ENCODE results near the gene HECTD1. TPM values are rescaled to one million over a fixed set of nuclear protein-coding genes. Genes with fewer than 3 reads are reported as not detected.
"Not testable (repeated sequence)": the region's sequence is repeated elsewhere in the genome, so short reads cannot be mapped to it uniquely, and the experiment has no call there.

Gene HECTD1
- total and polyA plus RNA-seq, 2 donors = 66.8 to 364 TPM

DNA sequence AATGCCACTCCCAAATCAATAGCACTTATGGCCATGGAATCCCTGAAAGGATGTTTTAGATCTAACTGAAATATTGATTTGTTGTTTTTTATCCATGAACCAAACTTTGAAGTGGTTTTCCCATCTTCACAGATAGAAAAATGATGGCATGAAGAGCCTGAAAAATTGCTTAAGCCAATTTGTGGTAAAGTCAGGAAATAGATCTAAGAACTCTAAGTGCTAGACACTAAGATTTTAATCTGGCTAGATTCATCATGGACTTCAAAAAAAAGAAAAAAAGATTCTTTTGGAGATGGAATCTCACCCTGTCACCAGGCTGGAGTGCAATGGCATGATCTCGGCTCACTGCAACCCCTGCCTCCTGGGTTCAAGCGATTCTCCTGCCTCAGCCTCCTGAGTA lies 136.4 kb downstream of the HECTD1 start:
- DNase-seq (ENCODE audit: extremely low spot score) = no peak
- H3K27ac ChIP-seq (ENCODE audit: low read depth) = no peak overlapping the region
- no peaks in the 10 kb centered on the region for H3K4me1 ChIP-seq (ENCODE audit: insufficient read depth)
- no peak overlapping the region for H3K4me3 ChIP-seq (ENCODE audit: low read depth, low read length)
- WGBS = 97% methylated on average over 2 of the region's 2 CpGs
- H3K36me3 ChIP-seq (ENCODE audit: insufficient read depth) = no peaks in the 10 kb centered on the region

- WGBS = 96% methylated on average over 5 of the region's 5 CpGs
- H3K36me3 ChIP-seq (ENCODE audit: insufficient read depth) = no peaks in the 10 kb centered on the region
- no peak for DNase-seq (ENCODE audit: extremely low spot score)
These were observed 137.2 kb downstream of the HECTD1 start for GRCh38 chr14:31070431-31070830.

DNA sequence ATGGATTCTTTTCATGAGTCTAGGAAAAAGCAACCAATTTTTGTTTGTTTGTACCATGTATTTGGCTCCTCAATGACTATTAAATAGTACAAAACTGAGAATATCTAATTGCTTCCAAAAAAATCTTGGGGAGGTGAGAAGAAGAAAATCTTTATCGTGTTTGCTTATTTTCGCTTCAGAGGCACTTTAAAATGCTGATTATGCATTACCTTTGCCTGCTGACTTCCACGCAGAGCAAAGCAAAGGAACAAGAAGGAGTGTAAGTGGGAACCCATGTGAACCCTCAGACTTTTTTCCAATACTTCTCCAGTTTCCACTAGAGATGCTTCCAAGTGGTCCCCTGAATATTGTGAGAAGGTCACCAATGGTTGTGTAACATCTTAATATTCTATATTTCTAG lies 138.2 kb downstream of the HECTD1 start:
- no peaks in the 10 kb centered on the region for H3K36me3 ChIP-seq (ENCODE audit: insufficient read depth)
- 93% methylated on average over 3 of the region's 3 CpGs for WGBS
- H3K4me3 ChIP-seq (ENCODE audit: low read depth, low read length) = no peak overlapping the region
- no peaks in the 10 kb centered on the region for H3K4me1 ChIP-seq (ENCODE audit: insufficient read depth)
- no peak for DNase-seq (ENCODE audit: extremely low spot score)
- H3K27ac ChIP-seq (ENCODE audit: low read depth) = no peak overlapping the region

More at GRCh38 chr14:31070431-31070830, 137.2 kb downstream of the HECTD1 start:
- Histone ChIP-seq H3K4me1 (ENCODE audit: insufficient read depth) (no peaks in the 10 kb centered on the region), H3K27ac (ENCODE audit: low read depth) (no peak overlapping the region), H3K4me3 (ENCODE audit: low read depth, low read length) (no peak overlapping the region)

DNA sequence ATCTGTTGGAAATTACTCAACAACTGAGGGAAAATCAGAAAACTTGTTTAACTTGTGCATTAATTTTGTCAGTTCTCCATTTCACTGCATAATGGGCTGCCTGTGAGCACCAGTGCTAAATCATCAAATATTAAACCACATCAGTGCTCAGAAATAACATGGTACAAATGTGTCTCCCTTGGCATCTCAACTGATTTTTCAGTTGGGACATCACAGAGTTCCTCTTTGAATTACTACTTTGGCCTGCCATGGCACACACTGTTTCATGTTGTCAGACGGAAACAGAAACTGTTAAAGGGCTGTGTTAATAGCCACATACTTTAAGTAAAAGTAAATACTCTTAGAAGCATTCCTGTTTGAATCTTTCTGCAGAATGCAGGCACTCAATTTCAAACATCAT lies 139.4 kb downstream of the HECTD1 start:
- H3K4me3 ChIP-seq (ENCODE audit: low read depth, low read length) = no peak overlapping the region
- H3K36me3 ChIP-seq (ENCODE audit: insufficient read depth) = no peaks in the 10 kb centered on the region
- no peaks in the 10 kb centered on the region for H3K4me1 ChIP-seq (ENCODE audit: insufficient read depth)
- 87% methylated on average over 1 of the region's 1 CpG for WGBS
- DNase-seq (ENCODE audit: extremely low spot score) = no peak
- H3K27ac ChIP-seq (ENCODE audit: low read depth) = no peak overlapping the region

GRCh38 chr14:31062908-31063307 lies 144.7 kb downstream of the HECTD1 start:
- H3K4me1 ChIP-seq (ENCODE audit: insufficient read depth); H3K27ac ChIP-seq (ENCODE audit: low read depth); H3K36me3 ChIP-seq (ENCODE audit: insufficient read depth); DNase-seq (ENCODE audit: extremely low spot score); H3K4me3 ChIP-seq (ENCODE audit: low read depth, low read length): not testable (repeated sequence)
- WGBS = 88% methylated on average over 8 of the region's 8 CpGs

DNA sequence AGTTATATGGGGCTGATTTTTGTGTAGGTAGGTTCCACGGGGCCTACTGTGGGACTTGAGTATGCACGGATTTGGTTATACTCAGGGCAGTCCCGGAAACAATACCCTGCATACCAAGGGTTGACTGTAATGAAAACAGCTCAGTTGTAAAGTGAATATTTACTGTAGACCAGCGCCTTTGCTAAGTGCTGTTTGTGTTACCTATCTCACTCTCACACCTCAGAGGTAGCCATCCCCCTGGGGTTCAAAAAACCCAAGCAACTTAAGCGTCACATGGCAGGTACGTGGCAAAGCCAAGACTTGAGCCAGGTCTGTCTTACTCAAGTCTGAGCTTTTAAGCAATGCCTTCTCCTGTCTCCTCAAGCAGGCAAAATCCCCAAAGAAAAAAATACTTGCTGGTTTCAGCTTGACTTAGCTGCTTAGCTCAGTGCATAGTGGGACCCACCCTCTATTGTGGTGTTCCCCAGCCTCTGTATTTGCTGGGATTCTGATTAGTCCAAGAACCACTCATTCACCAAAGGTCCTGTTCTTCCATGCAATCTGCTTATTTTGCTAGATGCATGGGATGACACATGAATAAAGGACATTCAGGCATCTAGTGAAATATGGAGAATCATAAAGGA lies 147.2 kb downstream of the HECTD1 start:
- no peak overlapping the region for H3K27ac ChIP-seq (ENCODE audit: low read depth)
- 83% methylated on average over 6 of the region's 6 CpGs for WGBS
- H3K36me3 ChIP-seq (ENCODE audit: insufficient read depth) = no peaks in the 10 kb centered on the region
- no peak for DNase-seq (ENCODE audit: extremely low spot score)
- H3K4me1 ChIP-seq (ENCODE audit: insufficient read depth) = peaks cover 1% of the 10 kb centered on the region
- H3K4me3 ChIP-seq (ENCODE audit: low read depth, low read length) = no peak overlapping the region

GRCh38 chr14:31059152-31059924 lies 148.3 kb downstream of the HECTD1 start:
- peaks cover 1% of the 10 kb centered on the region for H3K4me1 ChIP-seq (ENCODE audit: insufficient read depth)
- DNase-seq (ENCODE audit: extremely low spot score) = no peak
- H3K27ac ChIP-seq (ENCODE audit: low read depth) = no peak overlapping the region
- 53% methylated on average over 1 of the region's 1 CpG for WGBS
- no peak overlapping the region for H3K4me3 ChIP-seq (ENCODE audit: low read depth, low read length)
- no peaks in the 10 kb centered on the region for H3K36me3 ChIP-seq (ENCODE audit: insufficient read depth)

DNA sequence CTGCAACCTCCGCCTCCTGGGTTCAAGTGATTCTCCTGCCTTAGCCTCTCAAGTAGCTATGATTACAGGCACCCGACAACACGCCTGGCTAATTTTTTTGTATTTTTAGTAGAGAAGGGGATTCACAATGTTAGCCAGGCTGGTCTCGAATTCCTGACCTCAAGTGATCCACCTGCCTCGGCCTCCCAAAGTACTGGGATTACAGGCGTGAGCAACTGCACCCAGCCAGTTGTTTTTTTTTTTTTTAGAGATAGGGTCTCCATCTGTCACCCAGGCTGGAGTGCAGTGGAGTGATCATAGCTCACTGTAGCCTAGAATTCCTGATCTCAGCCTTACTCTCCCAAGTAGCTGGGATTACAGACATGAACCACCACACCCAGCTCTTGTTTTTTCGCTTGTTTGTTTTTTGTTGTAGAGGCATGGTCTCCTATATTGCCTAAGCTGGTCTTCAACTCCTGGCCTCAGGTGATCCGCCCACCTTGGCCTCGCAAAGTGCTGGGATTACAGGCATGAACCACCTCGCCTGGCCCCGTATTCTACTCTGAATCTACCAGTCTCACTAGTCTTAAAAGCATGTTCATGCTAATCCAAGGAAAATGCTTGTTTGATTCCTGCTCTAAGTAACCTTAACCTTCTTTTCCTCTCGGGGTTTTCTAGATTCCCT lies 149.8 kb downstream of the HECTD1 start:
- Histone ChIP-seq H3K36me3 (ENCODE audit: insufficient read depth) (no peaks in the 10 kb centered on the region), H3K4me3 (ENCODE audit: low read depth, low read length) (no peak overlapping the region), H3K27ac (ENCODE audit: low read depth) (no peak overlapping the region), H3K4me1 (ENCODE audit: insufficient read depth) (peaks cover 1% of the 10 kb centered on the region)
- WGBS = 96% methylated on average over 12 of the region's 12 CpGs
- DNase-seq (ENCODE audit: extremely low spot score) = no peak

GRCh38 chr14:31057035-31057434 lies 150.6 kb downstream of the HECTD1 start:
- no peak for DNase-seq (ENCODE audit: extremely low spot score)
- Histone ChIP-seq H3K4me3 (ENCODE audit: low read depth, low read length) (no peak overlapping the region), H3K36me3 (ENCODE audit: insufficient read depth) (no peaks in the 10 kb centered on the region), H3K27ac (ENCODE audit: low read depth) (no peak overlapping the region), H3K4me1 (ENCODE audit: insufficient read depth) (peaks cover 1% of the 10 kb centered on the region)
- WGBS = 87% methylated on average over 1 of the region's 1 CpG

GRCh38 chr14:31052905-31053586 lies 154.5 kb downstream of the HECTD1 start:
- H3K27ac ChIP-seq (ENCODE audit: low read depth); H3K4me1 ChIP-seq (ENCODE audit: insufficient read depth); H3K4me3 ChIP-seq (ENCODE audit: low read depth, low read length); DNase-seq (ENCODE audit: extremely low spot score); H3K36me3 ChIP-seq (ENCODE audit: insufficient read depth): not testable (repeated sequence)
- 53% methylated on average over 9 of the region's 9 CpGs for WGBS

GRCh38 chr14:31051511-31051910 lies 156.1 kb downstream of the HECTD1 start:
- H3K27ac ChIP-seq (ENCODE audit: low read depth) = no peak overlapping the region
- H3K4me1 ChIP-seq (ENCODE audit: insufficient read depth) = peaks cover 2% of the 10 kb centered on the region
- no peaks in the 10 kb centered on the region for H3K36me3 ChIP-seq (ENCODE audit: insufficient read depth)
- DNase-seq (ENCODE audit: extremely low spot score) = no peak
- WGBS = 76% methylated on average over 4 of the region's 4 CpGs
- H3K4me3 ChIP-seq (ENCODE audit: low read depth, low read length) = no peak overlapping the region

- no peaks in the 10 kb centered on the region for H3K36me3 ChIP-seq (ENCODE audit: insufficient read depth)
- H3K27ac ChIP-seq (ENCODE audit: low read depth) = no peak overlapping the region
- WGBS = 92% methylated on average over 7 of the region's 7 CpGs
These were observed 156.6 kb downstream of the HECTD1 start for GRCh38 chr14:31051023-31051422.

More at GRCh38 chr14:31051023-31051422, 156.6 kb downstream of the HECTD1 start:
- H3K4me1 ChIP-seq (ENCODE audit: insufficient read depth) = peaks cover 2% of the 10 kb centered on the region
- no peak overlapping the region for H3K4me3 ChIP-seq (ENCODE audit: low read depth, low read length)
- no peak for DNase-seq (ENCODE audit: extremely low spot score)

Measured in urinary bladder (tissue), 4 donors.